GM20000 (cell line): ENCODE measurements around the gene TTC9.

Experiments
- DNase-seq: peaks from one replicate; pipeline ENCODE4 v3.0.0; 2012; ENCODE audit warnings: low spot score
- CTCF ChIP-seq: IDR thresholded peaks from 2 replicates; pipeline ENCODE4 v1.5.1; 2012; ENCODE audit warnings: mild to moderate bottlenecking, control low read depth; ENCODE audit errors: extremely low read depth, missing control alignments

The TTC9 gene

DNA sequence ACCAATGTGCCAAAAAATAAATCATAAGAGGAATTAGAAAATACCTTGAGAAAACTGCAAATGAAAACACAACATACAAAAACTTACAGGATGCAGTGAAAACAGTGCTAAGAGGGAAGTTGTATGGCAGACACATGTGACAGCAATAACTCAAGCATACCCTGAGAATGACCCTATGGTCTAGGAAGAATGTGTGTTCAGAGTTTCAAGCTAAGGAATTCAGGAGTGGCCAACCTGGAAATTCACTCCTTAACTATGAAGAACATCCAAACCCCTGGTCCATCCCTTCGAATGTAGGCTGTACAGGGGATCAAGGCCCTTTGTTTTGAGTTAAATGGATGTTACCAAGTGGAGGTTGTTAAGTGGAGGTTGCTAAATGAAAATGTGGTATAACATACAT, 16.7 kb upstream of the TTC9 start:
- DNase-seq: no peak

DNA sequence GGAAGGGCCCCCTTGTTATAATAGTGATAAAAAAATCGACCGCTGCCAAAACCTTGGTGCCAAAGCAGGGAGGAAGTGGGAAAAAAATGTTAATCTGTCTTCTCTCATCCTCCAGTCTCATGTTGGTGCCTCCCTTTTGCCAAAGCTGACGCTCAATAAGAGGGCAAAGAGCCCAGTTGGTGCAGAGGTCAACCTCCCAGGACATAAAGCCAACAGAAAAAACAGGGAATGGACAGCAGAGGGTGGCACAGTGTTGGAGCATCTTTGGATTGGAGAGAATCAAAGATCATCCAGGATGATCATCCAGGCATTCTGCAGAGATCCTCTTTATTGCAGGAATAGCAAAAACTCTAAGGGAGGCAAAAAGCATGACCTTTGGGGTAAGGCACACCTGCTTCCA, 9.8 kb upstream of the TTC9 start:
- no peak for DNase-seq
- no peak for TF ChIP-seq CTCF

More for the DNA sequence above, 16.7 kb upstream of the TTC9 start:
- TF ChIP-seq CTCF: no peak

DNA sequence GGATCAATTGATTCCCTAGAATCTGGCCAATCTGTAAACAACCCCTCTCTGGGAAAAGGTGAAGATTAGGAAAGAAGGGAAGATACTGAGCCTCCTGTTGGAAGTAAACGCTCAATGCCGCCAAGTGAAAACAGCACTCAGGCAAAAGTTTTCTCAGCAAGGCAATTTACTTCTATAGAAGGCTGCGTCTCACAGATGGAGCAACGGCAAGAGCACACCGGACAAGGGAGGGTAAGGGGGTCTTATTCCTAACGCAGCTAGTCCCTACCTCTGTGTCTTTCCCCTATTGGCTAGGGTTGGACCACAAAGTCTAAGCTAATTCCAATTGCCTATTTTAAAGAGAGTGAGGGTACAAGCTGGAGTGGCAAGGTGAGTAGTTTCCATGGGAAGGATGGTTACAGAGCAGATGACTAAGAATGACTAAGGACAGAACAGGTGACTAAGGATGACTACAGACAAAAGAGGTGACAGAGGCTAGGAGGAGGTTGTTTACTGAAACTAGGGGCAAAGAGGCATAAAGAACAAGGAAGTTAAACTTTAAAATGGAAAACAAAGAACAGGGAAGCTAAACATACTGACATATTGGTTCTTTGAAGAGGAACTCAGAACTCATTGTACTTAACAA, 5.6 kb upstream of the TTC9 start:
- TF ChIP-seq CTCF: no peak
- no peak for DNase-seq

- DNase-seq: no peak
- no peak for TF ChIP-seq CTCF
These were observed 3.3 kb upstream of the TTC9 start for GRCh38 chr14:70638416-70638815.

DNA sequence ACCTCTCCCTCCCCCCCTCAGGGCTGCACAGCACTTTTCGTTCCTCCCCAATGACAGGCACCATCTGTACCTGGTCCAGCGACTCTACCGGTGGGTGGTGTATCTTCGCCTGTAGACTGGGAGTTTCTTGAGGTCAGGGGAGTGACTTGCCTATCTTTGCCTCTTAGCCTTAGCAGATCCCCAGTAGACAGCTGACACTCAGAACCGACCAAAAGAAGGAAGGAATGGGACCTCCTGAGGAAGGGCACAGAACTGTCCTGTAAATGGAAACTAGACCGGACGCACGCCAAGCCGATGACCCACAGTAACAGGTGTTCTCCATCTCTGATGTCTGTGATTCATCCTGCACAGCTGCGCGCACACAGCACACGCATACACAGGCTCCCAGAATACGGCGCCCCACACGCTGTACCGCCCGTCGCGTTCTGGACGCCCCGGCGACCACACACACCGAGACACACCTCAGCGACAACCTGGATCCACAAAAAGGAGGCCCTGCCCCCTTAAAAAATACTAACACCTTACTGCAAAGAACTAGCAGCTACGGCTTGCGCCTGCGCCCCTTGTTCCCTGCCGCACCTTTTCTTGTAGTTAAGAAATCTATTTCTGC, 673 bp upstream of the TTC9 start:
- peak; percentile 82 for DNase-seq
- TF ChIP-seq CTCF: no peak

GRCh38 chr14:70642303-70643235, 853 bp downstream of the TTC9 start:
- no peak for TF ChIP-seq CTCF
- peak; percentile 70 for DNase-seq

- no peak for TF ChIP-seq CTCF
These were observed 2.3 kb downstream of the TTC9 start for GRCh38 chr14:70643967-70644366.

More at GRCh38 chr14:70643967-70644366, 2.3 kb downstream of the TTC9 start:
- DNase-seq: no peak
